NOMO-1 treated with dmso at 0.1 percent for 144 hours (cell line): Measurements from ENCODE around the gene TEX13A.
"Not testable (repeated sequence)": the region's sequence is repeated elsewhere in the genome, so short reads cannot be mapped to it uniquely, and the experiment has no call there.

Experiments used
- DNase-seq: peaks from one replicate; lab custom pipeline; 2025; ENCODE audit not compliant: unreplicated experiment; lab: John Stamatoyannopoulos, UW

TEX13A gene, protein sequence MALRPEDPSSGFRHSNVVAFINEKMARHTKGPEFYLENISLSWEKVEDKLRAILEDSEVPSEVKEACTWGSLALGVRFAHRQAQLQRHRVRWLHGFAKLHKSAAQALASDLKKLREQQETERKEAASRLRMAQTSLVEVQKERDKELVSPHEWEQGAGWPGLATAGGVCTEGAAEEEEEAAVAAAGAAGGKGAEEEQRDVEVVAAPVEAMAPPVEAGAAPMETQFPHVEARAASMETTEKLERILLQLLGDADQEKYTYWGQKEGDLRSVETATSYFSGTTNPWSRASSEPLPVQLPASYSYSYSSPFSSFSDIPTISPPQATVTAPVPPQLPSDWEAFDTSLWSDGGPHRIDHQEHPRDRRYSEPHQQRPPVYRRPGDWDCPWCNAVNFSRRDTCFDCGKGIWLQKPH

DNA sequence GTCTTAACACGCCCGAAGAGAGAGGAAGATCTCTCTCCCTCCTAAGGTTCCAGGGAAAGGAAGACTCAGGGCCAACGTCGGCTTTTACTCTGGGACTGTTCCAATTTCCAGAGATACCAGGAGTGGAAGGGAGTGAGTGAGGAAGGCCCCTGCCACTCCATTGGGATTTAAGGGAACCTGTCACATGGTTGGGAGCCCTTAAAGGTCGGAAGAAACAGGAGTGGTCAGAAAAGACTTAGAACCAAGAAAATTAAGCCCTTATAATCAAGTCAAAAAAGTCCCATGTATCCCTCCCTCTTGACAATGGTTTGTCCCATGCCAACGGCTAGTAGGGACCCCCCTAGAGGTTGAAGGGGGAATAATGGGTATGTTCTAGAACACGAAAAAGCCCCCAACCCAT is at the start of gene TEX13A:
Gene TEX13A, minus strand, starts transcription at position 59 of the 400 bp plus-strand sequence. CDS start 297 bp downstream, outside the sequence.
- no peak for DNase-seq

- DNase-seq: no peak
These were observed 48.9 kb upstream of the TEX13A start for GRCh38 chrX:105269386-105269785.

- DNase-seq: no peak
These were observed 46.7 kb upstream of the TEX13A start for GRCh38 chrX:105267167-105267566.

DNA sequence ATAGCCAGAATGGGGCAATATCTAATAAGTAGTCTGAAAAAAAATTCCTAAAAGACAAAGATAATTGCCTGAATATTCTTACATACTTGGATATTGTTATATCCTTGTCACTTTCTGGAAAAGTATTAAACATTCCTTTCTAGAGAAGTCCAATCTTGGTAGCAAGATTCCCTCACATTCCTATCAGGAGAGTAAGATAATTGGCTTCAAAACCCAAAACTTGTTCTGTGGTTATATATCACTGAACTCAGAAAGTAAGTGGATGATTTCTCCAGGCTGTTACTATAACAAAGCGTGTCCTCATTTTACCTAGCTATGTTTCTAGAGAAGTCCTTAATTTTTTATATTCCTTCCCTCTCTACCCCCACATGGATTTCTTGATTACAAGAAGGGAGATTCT is 46.0 kb upstream of the TEX13A start:
- no peak for DNase-seq

DNA sequence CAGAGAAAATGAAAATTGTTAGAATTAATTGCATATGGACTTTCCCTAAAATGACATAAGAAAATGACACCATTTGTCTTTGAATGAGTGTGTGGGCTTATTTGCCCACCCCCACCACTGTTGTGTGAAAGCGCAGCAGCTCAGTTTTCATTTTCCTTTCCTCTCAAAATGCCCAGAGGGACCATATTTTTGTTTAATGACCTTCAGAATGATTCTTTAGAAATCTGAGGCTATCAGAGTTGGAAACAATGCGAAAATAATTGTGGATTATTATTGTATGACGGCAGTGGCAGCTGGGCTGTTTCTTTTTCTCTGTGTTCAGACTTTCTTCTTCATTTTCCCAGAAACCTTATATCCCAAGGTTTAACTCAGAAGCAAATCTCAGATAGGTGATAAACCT is 44.6 kb upstream of the TEX13A start:
- no peak for DNase-seq

DNA sequence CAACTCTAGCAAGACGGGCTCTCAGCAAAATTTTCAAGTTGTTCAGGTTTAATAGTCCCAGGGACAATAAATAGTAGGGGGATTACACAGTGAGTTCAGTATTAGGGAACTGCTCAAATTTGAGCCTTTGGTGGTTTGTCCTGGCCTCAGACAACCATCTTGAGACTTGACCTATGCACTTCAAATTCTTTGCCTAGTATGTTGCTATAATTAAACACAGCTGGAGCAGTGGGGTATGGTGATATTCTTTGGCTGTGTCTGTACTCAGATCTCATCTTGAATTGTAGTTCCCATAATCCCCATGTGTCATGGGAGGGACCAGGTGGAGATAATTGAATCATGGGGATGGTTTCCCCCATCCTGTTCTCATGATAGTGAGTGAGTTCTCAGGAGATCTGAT is 43.3 kb upstream of the TEX13A start:
- DNase-seq: no peak

- no peak for DNase-seq
These were observed 42.7 kb upstream of the TEX13A start for GRCh38 chrX:105263171-105263570.

DNA sequence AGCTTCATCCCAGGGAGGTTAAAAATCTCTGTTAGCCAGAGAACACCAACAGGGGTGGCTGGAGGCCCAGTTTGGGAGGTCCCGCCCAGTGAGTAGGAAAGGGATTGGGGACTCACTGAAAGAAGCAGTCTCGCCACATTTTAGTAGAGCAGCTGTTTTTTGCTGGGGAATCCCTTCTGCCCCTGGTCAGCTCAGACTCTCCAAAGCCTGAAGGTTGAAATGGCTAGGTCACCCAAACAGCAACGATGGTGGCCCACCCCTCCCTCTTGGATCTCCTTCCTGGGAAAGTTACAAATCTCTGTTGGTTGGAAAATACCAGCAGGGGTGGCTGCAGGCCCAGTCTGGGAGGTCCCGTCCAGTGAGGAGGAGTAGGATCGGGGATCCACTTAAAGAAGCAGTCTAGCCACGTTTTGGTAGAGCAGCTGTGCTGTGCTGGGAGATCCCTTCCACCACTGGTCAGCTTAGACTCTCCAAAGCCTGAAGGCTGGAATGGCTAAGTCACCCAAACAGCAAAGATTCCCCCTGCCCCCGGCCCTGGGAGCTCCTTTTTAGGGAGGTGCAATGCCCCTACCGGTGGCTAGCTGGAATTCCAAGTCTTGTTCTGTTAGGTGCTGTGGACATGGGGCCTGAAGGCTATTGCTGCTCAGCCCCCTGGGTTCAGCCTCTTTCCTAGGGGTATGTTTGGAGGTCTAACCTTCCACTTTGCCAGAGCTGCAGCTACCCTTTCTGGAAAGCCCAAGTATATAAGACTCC is 40.0 kb upstream of the TEX13A start:
- DNase-seq: no peak

DNA sequence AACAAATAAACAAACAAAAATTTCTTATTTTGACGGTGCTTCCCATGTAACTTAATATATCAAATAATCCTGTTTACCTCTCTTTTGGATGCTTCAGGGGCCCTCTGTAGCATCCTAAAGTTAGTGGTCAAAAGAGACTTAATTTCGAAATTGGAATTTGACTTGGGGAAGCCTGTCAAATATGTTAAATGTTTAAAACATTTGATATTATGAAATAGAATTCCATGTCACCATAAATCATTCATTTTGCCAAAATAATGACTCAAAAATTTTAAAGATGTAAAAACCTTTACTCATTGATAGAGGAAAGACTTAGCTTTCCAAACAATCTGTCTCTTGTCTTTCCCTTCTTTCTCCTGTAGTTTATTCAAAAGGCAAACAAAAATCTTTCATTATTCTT is 20.6 kb upstream of the TEX13A start:
- DNase-seq: no peak

DNA sequence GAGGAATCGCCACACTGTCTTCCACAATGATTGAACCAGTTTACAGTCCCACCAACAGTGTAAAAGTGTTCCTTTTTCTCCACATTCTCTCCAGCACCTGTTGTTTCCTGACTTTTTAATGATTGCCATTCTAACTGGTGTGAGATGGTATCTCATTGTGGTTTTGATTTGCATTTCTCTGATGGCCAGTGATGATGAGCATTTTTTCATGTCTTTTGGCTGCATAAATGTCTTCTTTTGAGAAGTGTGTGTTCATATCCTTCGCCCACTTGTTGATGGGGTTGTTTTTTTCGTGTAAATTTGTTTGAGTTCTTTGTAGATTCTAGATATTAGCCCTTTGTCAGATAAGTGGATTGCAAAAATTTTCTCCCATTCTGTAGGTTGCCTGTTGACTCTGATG is 16.9 kb upstream of the TEX13A start:
- DNase-seq: not testable (repeated sequence)

DNA sequence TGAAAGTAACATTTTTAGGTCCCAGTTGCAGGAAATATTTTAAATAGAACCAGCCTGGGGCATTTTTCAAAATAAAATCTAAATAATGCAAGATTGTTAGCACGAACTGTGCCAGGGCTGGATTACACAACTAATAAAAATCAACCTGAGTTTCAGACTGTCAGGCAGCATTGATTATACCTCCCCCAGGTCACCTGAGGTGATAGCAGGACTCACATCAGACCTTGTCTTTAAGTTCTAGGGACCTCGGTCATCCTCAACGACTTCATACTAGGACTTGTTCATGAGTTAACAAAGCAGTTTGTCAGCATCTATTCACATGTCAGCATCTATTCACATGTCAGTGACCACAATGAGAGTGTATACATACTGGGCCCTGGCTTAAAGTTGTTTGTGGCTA is 8.7 kb upstream of the TEX13A start:
- no peak for DNase-seq

GRCh38 chrX:105228602-105229001 is 8.1 kb upstream of the TEX13A start:
- DNase-seq: no peak

- no peak for DNase-seq
These were observed 6.0 kb upstream of the TEX13A start for GRCh38 chrX:105226499-105226898.

- no peak for DNase-seq
These were observed 880 bp upstream of the TEX13A start for GRCh38 chrX:105221374-105221773.

DNA sequence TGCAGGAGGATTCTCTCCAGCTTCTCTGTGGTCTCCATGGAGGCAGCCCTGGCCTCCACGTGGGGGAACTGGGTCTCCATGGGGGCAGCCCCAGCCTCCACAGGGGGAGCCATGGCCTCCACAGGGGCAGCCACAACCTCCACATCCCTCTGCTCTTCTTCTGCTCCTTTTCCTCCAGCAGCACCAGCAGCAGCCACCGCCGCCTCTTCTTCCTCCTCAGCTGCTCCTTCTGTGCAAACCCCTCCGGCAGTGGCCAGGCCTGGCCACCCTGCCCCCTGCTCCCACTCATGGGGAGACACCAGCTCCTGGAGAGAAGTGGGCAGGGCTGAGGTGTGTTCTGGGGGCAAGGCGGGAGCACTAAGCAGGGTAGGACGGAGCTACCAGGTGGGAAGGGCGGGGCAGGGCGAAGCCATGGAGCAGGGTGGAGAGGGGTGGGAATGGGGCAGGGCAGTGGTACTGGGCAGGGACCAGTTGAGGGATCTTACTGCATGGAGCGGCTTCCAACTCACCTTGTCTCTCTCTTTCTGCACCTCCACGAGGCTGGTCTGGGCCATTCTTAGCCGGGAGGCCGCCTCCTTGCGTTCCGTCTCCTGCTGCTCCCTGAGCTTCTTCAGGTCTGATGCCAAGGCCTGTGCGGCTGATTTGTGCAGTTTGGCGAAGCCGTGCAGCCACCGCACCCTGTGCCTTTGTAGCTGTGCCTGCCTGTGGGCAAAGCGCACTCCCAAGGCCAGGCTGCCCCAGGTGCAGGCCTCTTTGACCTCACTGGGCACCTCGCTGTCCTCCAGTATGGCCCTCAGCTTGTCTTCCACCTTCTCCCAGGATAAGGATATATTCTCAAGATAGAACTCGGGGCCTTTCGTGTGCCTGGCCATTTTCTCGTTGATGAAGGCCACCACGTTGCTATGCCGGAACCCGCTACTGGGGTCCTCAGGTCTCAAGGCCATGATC is 766 bp downstream of the TEX13A start:
- DNase-seq: no peak

DNA sequence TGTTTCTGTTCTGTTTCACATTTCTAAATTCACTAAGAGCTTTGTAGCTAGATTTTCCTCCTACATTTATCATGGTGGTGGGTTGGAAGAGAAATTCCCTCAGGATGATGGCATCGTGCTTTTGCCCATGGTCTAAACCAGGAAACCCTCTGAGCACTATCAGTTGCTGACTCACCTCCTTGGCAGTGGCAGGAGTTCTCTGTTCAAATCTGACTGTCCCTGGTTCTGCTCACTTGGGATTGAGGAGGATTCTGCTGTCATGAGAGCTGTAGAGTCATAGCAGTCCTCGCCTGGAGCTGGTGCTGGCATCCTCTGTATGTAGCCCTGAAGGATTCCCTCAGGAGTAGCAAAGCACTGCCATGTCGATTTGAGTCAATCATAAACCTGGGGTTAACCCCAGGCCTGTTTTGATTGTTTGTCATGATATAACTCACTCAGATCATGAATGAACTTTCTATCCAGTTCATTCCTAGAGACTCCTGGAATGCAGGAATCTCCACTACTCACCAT is 9.4 kb downstream of the TEX13A start:
- no peak for DNase-seq

DNA sequence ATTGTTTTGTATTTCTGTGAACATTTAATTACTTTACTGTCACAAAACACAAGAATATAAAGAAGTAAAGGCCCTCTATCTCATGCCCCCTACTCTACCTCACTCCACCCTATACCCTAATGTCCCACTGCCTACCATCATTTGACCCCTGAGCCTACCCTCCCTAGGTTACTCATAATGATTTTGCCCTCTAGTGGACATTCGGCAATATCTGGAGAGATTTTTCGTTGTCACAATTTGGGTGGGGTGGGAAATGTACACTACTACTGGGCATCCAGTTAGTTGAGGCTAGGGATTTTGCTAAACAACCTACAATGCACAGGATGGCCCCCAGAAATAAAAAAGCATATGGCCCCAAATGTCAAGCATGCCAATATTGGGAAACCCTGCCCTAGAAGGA is 10.2 kb downstream of the TEX13A start:
- no peak for DNase-seq

GRCh38 chrX:105209406-105209805 is 11.1 kb downstream of the TEX13A start:
- no peak for DNase-seq

DNA sequence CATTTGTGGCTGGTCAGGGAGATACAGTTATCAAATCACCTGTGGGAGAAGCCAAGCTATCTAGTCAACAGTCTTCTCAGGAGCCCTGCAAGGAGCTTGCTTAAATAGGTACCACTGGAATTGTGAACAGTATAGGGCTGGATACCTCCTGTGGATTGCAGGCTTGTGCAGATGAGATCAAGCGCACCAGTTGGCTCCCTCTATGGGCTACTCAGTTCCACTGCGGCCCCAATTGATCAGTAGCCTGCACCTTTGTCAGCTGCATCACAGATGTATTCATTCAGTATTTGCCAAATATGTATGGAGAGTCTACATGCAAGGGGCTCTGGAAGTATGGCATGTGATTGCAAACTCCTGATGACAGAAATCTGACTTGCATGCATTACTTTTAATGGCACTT is 28.6 kb downstream of the TEX13A start:
- DNase-seq: no peak

DNA sequence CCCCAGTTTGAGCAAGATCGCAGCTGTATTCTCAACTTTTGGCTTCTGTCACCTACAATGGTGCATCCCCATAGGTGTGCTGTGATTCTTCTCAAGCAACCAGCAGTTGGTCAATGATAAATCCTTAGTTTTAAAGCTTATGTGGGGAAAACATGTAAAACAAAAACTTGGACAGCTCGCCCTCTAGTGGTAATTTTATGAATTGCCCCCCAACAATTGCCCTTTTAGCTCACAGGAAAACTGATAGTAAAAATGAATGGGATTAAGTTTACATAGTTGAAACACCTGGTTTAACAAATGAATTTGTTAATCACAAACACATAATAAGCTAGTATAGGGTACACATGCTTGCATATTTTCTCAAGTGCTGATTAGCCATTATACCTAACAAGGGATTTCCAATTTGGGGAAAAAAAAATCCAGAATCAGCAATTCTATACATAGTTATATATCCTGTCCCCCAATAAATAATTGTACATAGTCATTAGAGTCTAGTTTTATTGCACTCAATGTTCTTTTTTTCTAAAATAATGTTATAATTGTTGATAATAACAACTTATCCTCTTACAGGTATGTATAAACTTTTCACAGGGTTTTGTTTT is 30.1 kb downstream of the TEX13A start:
- DNase-seq: no peak

DNA sequence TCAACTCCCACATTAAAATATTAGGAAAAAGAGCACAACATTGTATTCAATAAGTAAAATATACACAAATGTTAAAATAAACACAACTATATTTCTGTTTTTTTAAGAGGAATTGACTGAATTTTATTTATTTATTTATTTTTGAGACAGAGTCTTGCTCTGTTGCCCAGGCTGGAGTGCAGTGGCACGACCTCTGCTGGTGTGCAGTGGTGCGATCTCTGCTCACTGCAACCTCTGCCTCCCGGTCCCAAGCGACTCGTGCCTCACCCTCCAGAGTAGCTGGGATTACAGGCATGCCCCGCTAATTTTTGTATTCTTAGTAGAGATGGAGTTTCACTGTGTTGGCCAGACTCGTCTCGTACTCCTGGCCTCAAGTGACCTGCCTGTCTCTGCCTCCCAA is 31.4 kb downstream of the TEX13A start:
- no peak for DNase-seq
